BJ (cell line): ENCODE data around the gene PIK3CD. TPM values are rescaled to one million over a fixed set of nuclear protein-coding genes. Genes with fewer than 3 reads are reported as not detected.

ENCODE experiments used
- CTCF ChIA-PET: fragments of 350-600 bp; formaldehyde crosslinking; extraction: SDS; loops from one replicate; lab custom pipeline; 2021; ENCODE audit warnings: antibody characterized with exemption, inconsistent platforms; lab: Yijun Ruan, JAX
- POLR2A ChIA-PET: fragments of 300-600 bp; sonication (Branson Sonifier 250); formaldehyde crosslinking; extraction: SDS; loops from one replicate; lab custom pipeline; 2021; ENCODE audit warnings: antibody characterized with exemption; lab: Charles Lee
- DNase-seq: peaks from one replicate; pipeline ENCODE4 v3.0.0-alpha.2; 2011; ENCODE audit warnings: low read depth
- H3K27me3 ChIP-seq: 2 replicates; pipeline ENCODE4 v1.6.0; 2011; ENCODE audit warnings: low read length; ENCODE audit not compliant: control insufficient read depth, insufficient read depth
- H3K36me3 ChIP-seq: 2 replicates; pipeline ENCODE4 v1.5.1; 2011; ENCODE audit warnings: low read length; ENCODE audit not compliant: control insufficient read depth, insufficient read depth
- H3K4me3 ChIP-seq: 2 replicates; pipeline ENCODE4 v1.5.1; 2011; ENCODE audit warnings: low read depth, mild to moderate bottlenecking, control low read depth, low read length
- polyA minus RNA-seq: library from RNA; depleted of rRNA, polyadenylated mRNA; stranded (reverse); fragments of >200 nt; gene quantifications from 2 replicates; pipeline ENCODE4 v1.2.3, GENCODE V29; 2011; rRNA and poly(A)+ RNA removed
- polyA plus RNA-seq: library from polyadenylated mRNA; depleted of rRNA; stranded (reverse); fragments of >200 nt; gene quantifications from 2 replicates; pipeline ENCODE4 v1.2.3, GENCODE V29; 2011; rRNA removed
- TF ChIP-seq, protein P1 (sequence below): IDR thresholded peaks from 2 replicates; pipeline ENCODE4 v1.5.1; 2011; ENCODE audit warnings: low read depth, mild to moderate bottlenecking, control low read depth, inconsistent platforms, low read length, moderate library complexity; ENCODE audit not compliant: insufficient read depth

The PIK3CD gene
- polyA plus RNA-seq (5.8 and 9.2 TPM in 2 replicates), polyA minus RNA-seq (14.9 and 15.5 TPM in 2 replicates)

DNA sequence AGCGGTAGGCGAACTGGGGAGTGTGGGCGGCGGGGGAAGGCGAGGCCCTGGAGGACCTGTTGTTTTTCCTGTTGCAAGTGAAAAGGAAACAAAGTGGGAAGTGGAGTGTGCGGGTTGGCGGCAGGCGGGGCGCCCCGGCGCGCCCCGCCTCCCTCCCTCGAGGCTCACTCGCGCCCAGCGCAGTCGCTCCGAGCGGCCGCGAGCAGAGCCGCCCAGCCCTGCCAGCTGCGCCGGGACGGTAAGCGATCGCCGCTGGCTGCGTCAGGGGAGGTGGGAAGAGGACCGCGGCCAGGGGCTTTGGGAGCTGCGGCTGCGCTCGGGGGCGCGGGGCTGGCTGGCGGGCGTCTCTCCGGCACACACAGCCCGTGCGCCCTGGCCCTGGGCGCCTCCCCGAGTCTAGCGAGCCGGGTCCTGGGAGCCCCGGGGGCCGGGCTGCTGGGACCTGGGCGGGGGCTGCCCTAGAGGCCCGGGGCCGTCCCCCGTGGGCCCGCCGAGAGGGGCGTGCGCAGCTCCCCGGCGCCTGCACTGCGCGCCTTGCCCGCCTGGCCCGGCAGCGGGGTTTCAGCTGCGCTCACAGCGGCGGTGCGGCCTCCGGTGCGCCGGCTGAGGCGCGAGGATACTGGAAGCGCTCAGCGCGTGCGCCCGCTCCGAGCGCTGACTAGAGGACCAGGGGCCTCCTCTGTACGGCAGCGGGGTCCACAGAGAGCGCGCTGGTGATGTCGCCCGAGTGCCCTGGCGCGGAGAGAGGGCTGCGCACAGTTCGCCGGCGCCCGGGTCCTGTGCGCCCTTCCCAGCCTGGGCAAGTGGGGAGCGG, at the start of gene PIK3CD:
TSS of gene PIK3CD (plus strand) at position 167 of the 814 bp plus-strand sequence. CDS start 58,725 bp downstream, outside the sequence.
- TF ChIP-seq, protein P1, sequence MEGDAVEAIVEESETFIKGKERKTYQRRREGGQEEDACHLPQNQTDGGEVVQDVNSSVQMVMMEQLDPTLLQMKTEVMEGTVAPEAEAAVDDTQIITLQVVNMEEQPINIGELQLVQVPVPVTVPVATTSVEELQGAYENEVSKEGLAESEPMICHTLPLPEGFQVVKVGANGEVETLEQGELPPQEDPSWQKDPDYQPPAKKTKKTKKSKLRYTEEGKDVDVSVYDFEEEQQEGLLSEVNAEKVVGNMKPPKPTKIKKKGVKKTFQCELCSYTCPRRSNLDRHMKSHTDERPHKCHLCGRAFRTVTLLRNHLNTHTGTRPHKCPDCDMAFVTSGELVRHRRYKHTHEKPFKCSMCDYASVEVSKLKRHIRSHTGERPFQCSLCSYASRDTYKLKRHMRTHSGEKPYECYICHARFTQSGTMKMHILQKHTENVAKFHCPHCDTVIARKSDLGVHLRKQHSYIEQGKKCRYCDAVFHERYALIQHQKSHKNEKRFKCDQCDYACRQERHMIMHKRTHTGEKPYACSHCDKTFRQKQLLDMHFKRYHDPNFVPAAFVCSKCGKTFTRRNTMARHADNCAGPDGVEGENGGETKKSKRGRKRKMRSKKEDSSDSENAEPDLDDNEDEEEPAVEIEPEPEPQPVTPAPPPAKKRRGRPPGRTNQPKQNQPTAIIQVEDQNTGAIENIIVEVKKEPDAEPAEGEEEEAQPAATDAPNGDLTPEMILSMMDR, result no peak
- POLR2A ChIA-PET, result interaction anchor here (0.6 kb wide), 1 partner anchor 12 kb away, joined by 5 read pairs; no protein-coding TSS in a partner anchor

DNA sequence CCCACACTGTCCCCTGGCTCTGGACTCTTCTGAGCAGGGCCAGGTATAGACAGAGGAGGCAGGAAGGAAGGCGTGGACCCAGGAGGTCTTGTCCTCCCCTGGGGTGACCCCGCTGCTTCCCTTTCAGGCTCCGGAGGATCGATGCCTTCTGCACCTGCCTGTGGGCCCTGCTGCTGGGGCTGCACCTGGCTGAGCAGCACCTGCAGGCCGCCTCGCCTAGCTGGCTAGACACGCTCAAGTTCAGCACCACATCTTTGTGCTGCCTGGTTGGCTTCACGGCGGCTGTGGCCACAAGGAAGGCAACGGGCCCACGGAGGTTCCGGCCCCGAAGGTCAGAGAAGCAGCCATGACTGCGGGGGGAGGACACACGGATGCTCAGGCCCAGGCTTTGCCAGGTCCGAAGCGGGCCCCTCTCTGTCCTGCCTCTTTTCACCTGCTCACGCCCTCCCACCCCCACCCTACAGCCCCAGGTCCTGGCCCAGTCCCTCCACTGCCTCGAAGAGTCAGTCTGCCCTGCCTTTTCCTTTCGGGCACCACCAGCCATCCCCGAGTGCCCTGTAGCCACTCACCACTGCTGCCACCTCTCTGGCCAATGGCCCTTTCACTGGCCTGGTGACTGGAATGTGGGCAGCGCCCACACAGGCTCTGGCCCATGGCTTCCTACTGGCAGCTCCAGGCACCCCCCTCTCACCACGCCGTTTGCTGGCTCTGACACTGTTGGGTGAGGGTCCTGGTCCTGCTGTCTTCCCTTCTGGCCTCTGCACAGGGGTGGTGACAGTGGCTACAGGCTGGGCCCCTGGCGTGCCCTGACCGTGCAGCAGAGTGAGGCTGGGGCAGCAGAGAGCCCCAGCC, 49.4 kb upstream of the PIK3CD start:
- ChIA-PET CTCF (interaction anchor here (0.9 to 1.8 kb wide), 2 partner anchors 11 to 14 kb away, joined by 4 read pairs; partner anchors contain the start of gene TMEM201), POLR2A (no interaction called here)
- Histone ChIP-seq H3K36me3 (peaks cover 19% of the 10 kb centered on the region), H3K27me3 (no peaks in the 10 kb centered on the region), H3K4me3 (no peak overlapping the region)
- TF ChIP-seq, protein P1, result no peak
- DNase-seq, result no peak

More for the DNA sequence above, at the start of gene PIK3CD:
- H3K4me3 ChIP-seq, result peak within 1 kb of the TSS; percentile 52
- H3K36me3 ChIP-seq, result no peaks in the 10 kb centered on the region
- DNase-seq, result no peak
- no peaks in the 10 kb centered on the region; the same call in 1 of the 2 replicates for H3K27me3 ChIP-seq
- CTCF ChIA-PET, result interaction anchor here (1.1 to 1.4 kb wide), 2 partner anchors 23 to 25 kb away, joined by 3 to 5 read pairs; no protein-coding TSS in a partner anchor

DNA sequence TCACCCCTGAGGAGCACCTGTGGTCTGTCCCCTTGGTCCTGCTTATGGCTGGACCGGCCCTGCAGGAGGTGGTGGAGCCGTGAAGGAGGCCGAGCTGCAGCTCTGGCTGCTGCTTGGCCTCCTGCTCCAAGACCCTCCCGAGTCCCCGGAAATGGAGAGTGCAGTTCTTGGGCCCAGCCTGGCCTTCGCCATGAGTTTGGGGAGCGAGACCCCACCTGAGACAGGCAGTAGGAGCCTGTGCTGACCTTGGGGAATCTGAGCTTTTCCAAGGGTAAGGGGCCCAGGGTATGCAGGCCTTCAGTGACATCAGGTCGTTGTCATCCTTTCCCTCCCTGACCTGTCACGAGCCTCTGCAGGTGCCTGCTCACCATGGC, 48.8 kb upstream of the PIK3CD start:
- no peaks in the 10 kb centered on the region for H3K27me3 ChIP-seq
- H3K4me3 ChIP-seq, result no peak overlapping the region
- ChIA-PET POLR2A (no interaction called here), CTCF (interaction anchor here (0.9 to 1.8 kb wide), 2 partner anchors 11 to 15 kb away, joined by 4 read pairs; partner anchors contain the start of gene TMEM201)
- TF ChIP-seq, protein P1, result no peak
- H3K36me3 ChIP-seq, result peaks cover 17% of the 10 kb centered on the region
- DNase-seq, result no peak

DNA sequence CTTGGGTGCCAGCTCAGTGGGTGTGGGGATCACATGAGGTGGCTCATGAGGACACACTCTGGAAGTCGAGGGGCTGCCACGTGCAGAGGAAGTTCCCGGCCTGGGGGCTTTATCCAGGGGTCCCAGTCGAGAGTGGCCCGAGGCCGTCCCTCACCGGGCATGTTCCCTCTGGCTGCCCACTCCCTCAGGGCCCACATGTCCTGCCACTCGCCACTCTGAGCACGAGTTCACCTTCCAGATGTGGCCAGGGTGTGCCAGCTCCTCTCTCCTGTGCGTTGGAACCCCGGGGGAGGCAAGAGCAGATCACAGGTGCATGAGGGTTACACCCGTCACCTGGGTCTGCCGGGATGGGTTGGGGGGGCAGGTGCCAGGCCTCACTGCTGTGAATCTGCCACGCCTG, 48.2 kb upstream of the PIK3CD start:
- ChIA-PET CTCF (no interaction called here), POLR2A (no interaction called here)
- TF ChIP-seq, protein P1, result no peak

More for the DNA sequence above, 48.2 kb upstream of the PIK3CD start:
- H3K4me3 ChIP-seq, result no peak overlapping the region
- peaks cover 13% of the 10 kb centered on the region for H3K36me3 ChIP-seq
- DNase-seq, result no peak
- no peaks in the 10 kb centered on the region for H3K27me3 ChIP-seq
